B cell (primary cell): Measurements from ENCODE around the gene FCSK.

Source experiments
- CTCF ChIP-seq: fragments of 200-600 bp; IDR thresholded peaks from one replicate; pipeline ENCODE4 v1.8.0; 2022; ENCODE audit warnings: antibody characterized with exemption, mild to moderate bottlenecking
- EZH2 ChIP-seq: IDR thresholded peaks from 2 replicates; pipeline ENCODE4 v1.6.1; 2012; ENCODE audit warnings: borderline replicate concordance, low read depth, mild to moderate bottlenecking, moderate library complexity, low read length; ENCODE audit not compliant: insufficient read depth, poor library complexity, severe bottlenecking

GRCh38 chr16:70407811-70408274 is 46.6 kb upstream of the FCSK start:
- TF ChIP-seq CTCF (no peak), EZH2 (no peak)
